Activated T-helper 17 cell treated with anti-CD3 and anti-CD28 coated beads, Interleukin-2, amount 50 U/mL, for 72 hours (primary cell): ENCODE measurements around the gene HOXC10. TPM values are rescaled to one million over a fixed set of nuclear protein-coding genes. Genes with fewer than 3 reads are reported as not detected.

Experiments
- ATAC-seq: fragments of 150-1000 bp; cut with Tn5 transposase; replicated peaks from 2 replicates; pipeline ENCODE4 v1.10.0; 2021; ENCODE audit warnings: mild to moderate bottlenecking, moderate library complexity
- H3K27ac Mint-ChIP-seq: one replicate; pipeline ENCODE4 v1.8.0; 2022; ENCODE audit warnings: mixed read lengths
- H3K27me3 Mint-ChIP-seq: one replicate; pipeline ENCODE4 v1.8.0; 2022; ENCODE audit warnings: mixed read lengths
- H3K36me3 Mint-ChIP-seq: one replicate; pipeline ENCODE4 v1.8.0; 2022; ENCODE audit warnings: low read depth, mild to moderate bottlenecking, mixed read lengths
- H3K4me1 Mint-ChIP-seq: one replicate; pipeline ENCODE4 v1.8.0; 2022; ENCODE audit warnings: mixed read lengths
- H3K4me3 Mint-ChIP-seq: one replicate; pipeline ENCODE4 v1.8.0; 2022; ENCODE audit warnings: mild to moderate bottlenecking, mixed read lengths
- H3K9me3 Mint-ChIP-seq: one replicate; pipeline ENCODE4 v1.8.0; 2022; ENCODE audit warnings: mixed read lengths
- total RNA-seq, 2 donors: library from RNA; stranded (reverse); gene quantifications; one replicate each; pipeline ENCODE4 v1.2.3, GENCODE V29; 2022

The HOXC10 gene
- total RNA-seq, 2 donors from 2014 or later, result not detected

- H3K4me3 Mint-ChIP-seq, result no peak overlapping the region
- H3K27me3 Mint-ChIP-seq, result peaks cover 62% of the 10 kb centered on the region
- H3K9me3 Mint-ChIP-seq, result no peaks in the 10 kb centered on the region
- no peaks in the 10 kb centered on the region for H3K4me1 Mint-ChIP-seq
- H3K27ac Mint-ChIP-seq, result no peak overlapping the region
- peaks cover 17% of the 10 kb centered on the region for H3K36me3 Mint-ChIP-seq
- no peak for ATAC-seq
Observed at GRCh38 chr12:54030442-54030801, 45.5 kb downstream of the HOXC10 start.

- no peak for ATAC-seq
- Mint-ChIP-seq H3K9me3 (no peaks in the 10 kb centered on the region), H3K4me1 (no peaks in the 10 kb centered on the region), H3K4me3 (no peak overlapping the region), H3K27me3 (peaks cover 63% of the 10 kb centered on the region), H3K27ac (no peak overlapping the region), H3K36me3 (peaks cover 17% of the 10 kb centered on the region)
Observed at GRCh38 chr12:54030889-54031471, 46.0 kb downstream of the HOXC10 start.

- H3K36me3 Mint-ChIP-seq, result peaks cover 17% of the 10 kb centered on the region
- H3K4me3 Mint-ChIP-seq, result no peak overlapping the region
- no peaks in the 10 kb centered on the region for H3K4me1 Mint-ChIP-seq
- H3K27me3 Mint-ChIP-seq, result peaks cover 62% of the 10 kb centered on the region
- ATAC-seq, result no peak
- no peak overlapping the region for H3K27ac Mint-ChIP-seq
- H3K9me3 Mint-ChIP-seq, result no peaks in the 10 kb centered on the region
Observed at GRCh38 chr12:54031480-54031879, 46.5 kb downstream of the HOXC10 start.

- Mint-ChIP-seq H3K27ac (no peak overlapping the region), H3K4me1 (no peaks in the 10 kb centered on the region), H3K27me3 (peaks cover 57% of the 10 kb centered on the region), H3K36me3 (peaks cover 17% of the 10 kb centered on the region), H3K4me3 (no peak overlapping the region), H3K9me3 (no peaks in the 10 kb centered on the region)
- ATAC-seq, result no peak
Observed at GRCh38 chr12:54032086-54032619, 47.2 kb downstream of the HOXC10 start.

- no peak within 1 kb of the TSS for H3K27ac Mint-ChIP-seq
- H3K27me3 Mint-ChIP-seq, result peaks cover 57% of the 10 kb centered on the region
- H3K9me3 Mint-ChIP-seq, result no peaks in the 10 kb centered on the region
- peak within 1 kb of the TSS; percentile 21 for H3K4me3 Mint-ChIP-seq
- ATAC-seq, result no peak
- H3K4me1 Mint-ChIP-seq, result no peaks in the 10 kb centered on the region
- H3K36me3 Mint-ChIP-seq, result peaks cover 17% of the 10 kb centered on the region
Observed at GRCh38 chr12:54032627-54033100, 47.7 kb downstream of the HOXC10 start, which contains the start of gene HOXC5. TSS of gene HOXC5 (plus strand) at chr12:54033050. CDS start at chr12:54033123, 73 bp downstream.

- no peak overlapping the region for H3K27ac Mint-ChIP-seq
- H3K4me3 Mint-ChIP-seq, result peak overlapping the region; percentile 21
- no peaks in the 10 kb centered on the region for H3K9me3 Mint-ChIP-seq
- H3K36me3 Mint-ChIP-seq, result peaks cover 17% of the 10 kb centered on the region
- ATAC-seq, result no peak
- peaks cover 59% of the 10 kb centered on the region for H3K27me3 Mint-ChIP-seq
- H3K4me1 Mint-ChIP-seq, result no peaks in the 10 kb centered on the region
Observed at GRCh38 chr12:54033106-54033979, 48.4 kb downstream of the HOXC10 start.

- H3K4me3 Mint-ChIP-seq, result no peak overlapping the region
- no peak overlapping the region for H3K27ac Mint-ChIP-seq
- ATAC-seq, result no peak
- H3K36me3 Mint-ChIP-seq, result peaks cover 17% of the 10 kb centered on the region
- no peaks in the 10 kb centered on the region for H3K4me1 Mint-ChIP-seq
- peaks cover 63% of the 10 kb centered on the region for H3K27me3 Mint-ChIP-seq
- no peaks in the 10 kb centered on the region for H3K9me3 Mint-ChIP-seq
Observed at GRCh38 chr12:54033980-54034784, 49.2 kb downstream of the HOXC10 start.

GRCh38 chr12:54034785-54035310, 49.9 kb downstream of the HOXC10 start:
- H3K4me1 Mint-ChIP-seq, result no peaks in the 10 kb centered on the region
- H3K27me3 Mint-ChIP-seq, result peaks cover 69% of the 10 kb centered on the region
- no peak for ATAC-seq
- peaks cover 17% of the 10 kb centered on the region for H3K36me3 Mint-ChIP-seq
- H3K27ac Mint-ChIP-seq, result no peak overlapping the region
- H3K9me3 Mint-ChIP-seq, result no peaks in the 10 kb centered on the region
- H3K4me3 Mint-ChIP-seq, result no peak overlapping the region

- ATAC-seq, result no peak
- H3K9me3 Mint-ChIP-seq, result no peaks in the 10 kb centered on the region
- no peak overlapping the region for H3K27ac Mint-ChIP-seq
- no peaks in the 10 kb centered on the region for H3K4me1 Mint-ChIP-seq
- H3K4me3 Mint-ChIP-seq, result no peak overlapping the region
- H3K36me3 Mint-ChIP-seq, result peaks cover 17% of the 10 kb centered on the region
- peaks cover 69% of the 10 kb centered on the region for H3K27me3 Mint-ChIP-seq
Observed at GRCh38 chr12:54035568-54036264, 50.8 kb downstream of the HOXC10 start.

GRCh38 chr12:54036620-54037359, 51.8 kb downstream of the HOXC10 start:
- Mint-ChIP-seq H3K36me3 (peaks cover 17% of the 10 kb centered on the region), H3K27me3 (peaks cover 69% of the 10 kb centered on the region), H3K4me1 (no peaks in the 10 kb centered on the region), H3K4me3 (no peak overlapping the region), H3K9me3 (no peaks in the 10 kb centered on the region), H3K27ac (no peak overlapping the region)
- no peak for ATAC-seq

- ATAC-seq, result no peak
- no peaks in the 10 kb centered on the region for H3K4me1 Mint-ChIP-seq
- H3K27ac Mint-ChIP-seq, result no peak overlapping the region
- H3K9me3 Mint-ChIP-seq, result no peaks in the 10 kb centered on the region
- H3K27me3 Mint-ChIP-seq, result peaks cover 67% of the 10 kb centered on the region
- no peak overlapping the region for H3K4me3 Mint-ChIP-seq
- H3K36me3 Mint-ChIP-seq, result peaks cover 9% of the 10 kb centered on the region
Observed at GRCh38 chr12:54037360-54038283, 52.7 kb downstream of the HOXC10 start.

GRCh38 chr12:54038284-54038870, 53.4 kb downstream of the HOXC10 start:
- ATAC-seq, result no peak
- Mint-ChIP-seq H3K36me3 (peaks cover 6% of the 10 kb centered on the region), H3K4me3 (no peak overlapping the region), H3K27ac (no peak overlapping the region), H3K4me1 (no peaks in the 10 kb centered on the region), H3K9me3 (no peaks in the 10 kb centered on the region), H3K27me3 (peaks cover 69% of the 10 kb centered on the region)
